GM10266 (cell line): ENCODE data around the gene MOSPD2.

Source experiments
- DNase-seq: peaks from one replicate; pipeline ENCODE4 v3.0.0; 2012; ENCODE audit errors: extremely low spot score
- CTCF ChIP-seq: IDR thresholded peaks from 2 replicates; pipeline ENCODE4 v1.5.1; 2012; ENCODE audit warnings: mild to moderate bottlenecking, low read depth; ENCODE audit not compliant: control insufficient read depth, insufficient read depth; ENCODE audit errors: missing control alignments

The MOSPD2 gene

GRCh38 chrX:14903891-14904290 lies 30.7 kb downstream of the MOSPD2 start:
- DNase-seq = no peak
- TF ChIP-seq CTCF = no peak

GRCh38 chrX:14913241-14913640 lies 40.0 kb downstream of the MOSPD2 start:
- TF ChIP-seq CTCF = no peak
- no peak for DNase-seq

GRCh38 chrX:14915596-14915995 lies 42.4 kb downstream of the MOSPD2 start:
- no peak for DNase-seq
- no peak for TF ChIP-seq CTCF

GRCh38 chrX:14916017-14916674 lies 42.9 kb downstream of the MOSPD2 start:
- DNase-seq = no peak
- TF ChIP-seq CTCF = no peak

- DNase-seq = no peak
- no peak for TF ChIP-seq CTCF
Observed at GRCh38 chrX:14919407-14919806, 46.2 kb downstream of the MOSPD2 start.

- no peak for DNase-seq
- no peak for TF ChIP-seq CTCF
Observed at GRCh38 chrX:14920196-14920595, 47.0 kb downstream of the MOSPD2 start.

- TF ChIP-seq CTCF = no peak
- no peak for DNase-seq
Observed at GRCh38 chrX:14922437-14922836, 49.2 kb downstream of the MOSPD2 start.
